Keratinocyte (primary cell): ENCODE data around the gene TNS2. TPM values are rescaled to one million over a fixed set of nuclear protein-coding genes. Genes with fewer than 3 reads are reported as not detected.

Source experiments
- DNase-seq: peaks from one replicate; pipeline ENCODE4 v3.0.0-alpha.2; 2011; ENCODE audit warnings: low read depth, missing footprints, low spot score
- FAIRE-seq: peaks from 2 replicates; lab custom pipeline; 2011; peaks lifted over from hg19 to GRCh38; lab: Jason Lieb, UNC
- H2AFZ ChIP-seq: 2 replicates; pipeline ENCODE4 v1.6.0; 2012; ENCODE audit warnings: low read length, control low read depth, inconsistent platforms; ENCODE audit not compliant: control insufficient read depth
- H3K27ac ChIP-seq: 2 replicates; pipeline ENCODE4 v1.5.1; 2011; ENCODE audit warnings: low read length; ENCODE audit not compliant: control insufficient read depth, insufficient read depth
- H3K27me3 ChIP-seq: 3 replicates; pipeline ENCODE4 v1.6.0; 2011; ENCODE audit warnings: low read length; ENCODE audit not compliant: control insufficient read depth, insufficient read depth; ENCODE audit errors: extremely low read depth
- H3K36me3 ChIP-seq, 2 experiments: 2 replicates in 1 of 2; 3 replicates in 1 of 2; pipeline ENCODE4 v1.5.1; 2011; ENCODE audit warnings: low read length in 2 of 2, mild to moderate bottlenecking in 1 of 2; ENCODE audit not compliant: control insufficient read depth in 2 of 2, insufficient read depth in 2 of 2; ENCODE audit errors: extremely low read depth in 1 of 2
- H3K4me1 ChIP-seq: 3 replicates; pipeline ENCODE4 v1.5.1; 2011; ENCODE audit warnings: low read length; ENCODE audit not compliant: control insufficient read depth, insufficient read depth; ENCODE audit errors: extremely low read depth
- H3K4me2 ChIP-seq: 3 replicates; pipeline ENCODE4 v1.6.0; 2011; ENCODE audit warnings: low read depth, low read length; ENCODE audit not compliant: control insufficient read depth, insufficient read depth; ENCODE audit errors: extremely low read depth
- H3K4me3 ChIP-seq, 3 experiments: fragments of 200-600 bp in 1 of 3; sonication (generic) in 1 of 3; 2 replicates in 2 of 3; 3 replicates in 1 of 3; pipeline ENCODE4 v1.5.1; 2011 to 2016; ENCODE audit warnings: low read length in 3 of 3, mild to moderate bottlenecking in 3 of 3, control low read depth in 2 of 3, inconsistent platforms in 1 of 3, low read depth in 1 of 3, mixed read lengths in 1 of 3, mixed run types in 1 of 3, moderate library complexity in 1 of 3; ENCODE audit not compliant: control insufficient read depth in 2 of 3, insufficient read depth in 2 of 3; ENCODE audit errors: extremely low read depth in 1 of 3
- H3K79me2 ChIP-seq: 2 replicates; pipeline ENCODE4 v1.6.0; 2012; ENCODE audit warnings: low read length; ENCODE audit not compliant: control insufficient read depth, insufficient read depth
- H3K9ac ChIP-seq: 3 replicates; pipeline ENCODE4 v1.6.0; 2011; ENCODE audit warnings: low read length; ENCODE audit not compliant: control insufficient read depth, insufficient read depth; ENCODE audit errors: extremely low read depth
- H3K9me1 ChIP-seq: 3 replicates; pipeline ENCODE4 v1.6.0; 2011; ENCODE audit warnings: low read length; ENCODE audit not compliant: control insufficient read depth, insufficient read depth; ENCODE audit errors: extremely low read depth
- H3K9me3 ChIP-seq: 2 replicates; pipeline ENCODE4 v1.5.1; 2012; ENCODE audit warnings: low read depth, low read length; ENCODE audit not compliant: control insufficient read depth
- H4K20me1 ChIP-seq: 3 replicates; pipeline ENCODE4 v1.6.0; 2011; ENCODE audit warnings: low read length; ENCODE audit not compliant: control insufficient read depth, insufficient read depth; ENCODE audit errors: extremely low read depth
- EZH2 ChIP-seq: IDR thresholded peaks from one replicate; pipeline ENCODE4 v1.6.1; 2012; ENCODE audit warnings: inconsistent platforms, mild to moderate bottlenecking, low read length, moderate library complexity
- dilution Hi-C: fragments of 300-500 bp; cut with MboI; formaldehyde crosslinking; loops from one replicate; pipeline ENCODE4 v1.7.0; 2020; ENCODE audit warnings: low sequenced_read_pairs; ENCODE audit not compliant: extremely low pct_ligation_motif_present
- polyA plus RNA-seq, 5 experiments: library from polyadenylated mRNA; depleted of rRNA in 3 of 5; stranded (reverse) in 3 of 5; stranded (forward) in 1 of 5; unstranded in 1 of 5; fragments of >200 nt; gene quantifications; 1 replicate in 1 of 5; 2 replicates in 3 of 5; 3 replicates in 1 of 5; pipeline versions ENCODE4 v1.2.1 to v1.2.3, GENCODE V29; 2011 to 2012; ENCODE audit warnings: missing spikeins in 2 of 5, low read depth in 1 of 5, low replicate concordance in 1 of 5
- TF ChIP-seq, protein P1 (sequence below), 3 experiments: IDR thresholded peaks in 1 of 3; conservative IDR thresholded peaks in 1 of 3; optimal IDR thresholded peaks in 1 of 3; 2 replicates in 2 of 3; 3 replicates in 1 of 3; pipeline versions ENCODE3 to v1.5.1; 2011; ENCODE audit warnings: low read length in 3 of 3, mild to moderate bottlenecking in 3 of 3, moderate library complexity in 2 of 3, control low read depth in 1 of 3, inconsistent platforms in 1 of 3; ENCODE audit not compliant: insufficient read depth in 2 of 3; ENCODE audit errors: extremely low read depth in 1 of 3

Gene TNS2
- polyA plus RNA-seq, 1 donor (not counting 4 experiments of a cell fraction or from before 2014, with no cell fraction given) = 0.80 TPM

GRCh38 chr12:53046655-53047220 is 3.1 kb upstream of the TNS2 start:
- peak overlapping the region; percentile 91 for H2AFZ ChIP-seq
- peak overlapping the region; percentile 42 to 87 (median 78) for H3K4me3 ChIP-seq
- H3K27ac ChIP-seq = peak overlapping the region; percentile 66
- H3K4me1 ChIP-seq = peaks cover 34% of the 10 kb centered on the region
- H3K9me1 ChIP-seq = peaks cover 2% of the 10 kb centered on the region
- peaks cover 6% of the 10 kb centered on the region for H4K20me1 ChIP-seq
- H3K9ac ChIP-seq = peak overlapping the region; percentile 81
- H3K27me3 ChIP-seq = no peaks in the 10 kb centered on the region
- DNase-seq (no peak), FAIRE-seq (no peak)
- no peaks in the 10 kb centered on the region for H3K79me2 ChIP-seq
- no peaks in the 10 kb centered on the region for H3K36me3 ChIP-seq
- dilution Hi-C loops = no loop called here
- peak overlapping the region; percentile 100 for H3K4me2 ChIP-seq
- no peak for TF ChIP-seq EZH2
- TF ChIP-seq, protein P1, sequence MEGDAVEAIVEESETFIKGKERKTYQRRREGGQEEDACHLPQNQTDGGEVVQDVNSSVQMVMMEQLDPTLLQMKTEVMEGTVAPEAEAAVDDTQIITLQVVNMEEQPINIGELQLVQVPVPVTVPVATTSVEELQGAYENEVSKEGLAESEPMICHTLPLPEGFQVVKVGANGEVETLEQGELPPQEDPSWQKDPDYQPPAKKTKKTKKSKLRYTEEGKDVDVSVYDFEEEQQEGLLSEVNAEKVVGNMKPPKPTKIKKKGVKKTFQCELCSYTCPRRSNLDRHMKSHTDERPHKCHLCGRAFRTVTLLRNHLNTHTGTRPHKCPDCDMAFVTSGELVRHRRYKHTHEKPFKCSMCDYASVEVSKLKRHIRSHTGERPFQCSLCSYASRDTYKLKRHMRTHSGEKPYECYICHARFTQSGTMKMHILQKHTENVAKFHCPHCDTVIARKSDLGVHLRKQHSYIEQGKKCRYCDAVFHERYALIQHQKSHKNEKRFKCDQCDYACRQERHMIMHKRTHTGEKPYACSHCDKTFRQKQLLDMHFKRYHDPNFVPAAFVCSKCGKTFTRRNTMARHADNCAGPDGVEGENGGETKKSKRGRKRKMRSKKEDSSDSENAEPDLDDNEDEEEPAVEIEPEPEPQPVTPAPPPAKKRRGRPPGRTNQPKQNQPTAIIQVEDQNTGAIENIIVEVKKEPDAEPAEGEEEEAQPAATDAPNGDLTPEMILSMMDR (optimal IDR thresholded peaks at IDR 0.05 in 1 of 3, IDR thresholded peaks at IDR 0.05 in 1 of 3, conservative IDR thresholded peaks at IDR 0.05 in 1 of 3; ENCODE audit: extremely low read depth in 1 of 3, insufficient read depth in 2 of 3, low read length in 3 of 3) = no peak
- H3K9me3 ChIP-seq = no peaks in the 10 kb centered on the region

DNA sequence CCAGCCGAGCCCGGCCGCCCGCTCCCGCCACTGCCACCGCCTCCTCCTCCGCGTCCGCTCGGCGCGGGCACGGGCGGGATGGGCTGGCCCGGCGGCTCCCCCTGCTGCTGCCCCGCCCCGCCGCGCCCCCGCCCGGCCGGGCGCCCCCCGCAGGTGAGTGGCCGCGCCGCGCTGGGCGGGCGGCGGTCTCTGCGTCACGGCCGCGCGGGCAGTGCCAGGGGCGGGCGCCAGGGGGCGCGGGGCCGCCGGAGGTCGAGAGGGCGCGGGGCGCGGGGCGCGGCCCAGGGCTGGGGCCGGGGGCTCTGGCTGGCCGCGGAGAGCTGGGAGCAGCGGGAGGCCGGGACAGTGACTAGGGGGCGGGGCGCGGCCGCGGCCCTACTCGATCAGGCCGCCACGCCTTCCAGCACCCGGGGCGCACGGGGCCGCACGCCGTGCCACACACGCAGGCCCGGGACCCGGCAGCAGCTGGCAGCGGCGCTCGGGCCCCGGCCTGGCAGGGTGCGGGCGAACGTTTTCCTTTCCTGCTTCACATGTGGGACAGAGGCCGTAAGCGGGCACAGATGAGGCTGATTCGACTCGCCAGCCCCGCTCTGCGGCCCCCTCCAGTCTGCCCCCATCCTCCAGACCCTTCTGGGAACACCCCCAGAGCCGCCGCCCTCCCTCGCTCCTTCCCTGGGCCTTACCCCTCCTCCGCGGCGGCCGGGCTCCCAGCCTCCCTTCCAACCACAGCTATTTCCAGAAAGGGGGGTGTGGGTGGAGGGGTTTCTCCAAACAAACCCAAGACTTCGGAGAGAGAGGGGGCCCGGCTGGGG is 2.4 kb upstream of the TNS2 start:
- H3K27ac ChIP-seq = peak overlapping the region; percentile 55
- no peaks in the 10 kb centered on the region for H3K79me2 ChIP-seq
- no peaks in the 10 kb centered on the region for H3K9me3 ChIP-seq
- H2AFZ ChIP-seq = no peak overlapping the region
- H3K4me1 ChIP-seq = peaks cover 36% of the 10 kb centered on the region
- TF ChIP-seq, protein P1 (optimal IDR thresholded peaks at IDR 0.05 in 1 of 3, IDR thresholded peaks at IDR 0.05 in 1 of 3, conservative IDR thresholded peaks at IDR 0.05 in 1 of 3; ENCODE audit: extremely low read depth in 1 of 3, insufficient read depth in 2 of 3, low read length in 3 of 3) = no peak
- no peak for TF ChIP-seq EZH2
- peak overlapping the region; percentile 100 for H3K4me2 ChIP-seq
- peak overlapping the region in 2 of 3 experiments; percentile 9 to 42 for H3K4me3 ChIP-seq
- peaks cover 6% of the 10 kb centered on the region for H4K20me1 ChIP-seq
- no peaks in the 10 kb centered on the region for H3K27me3 ChIP-seq
- no peak for FAIRE-seq
- H3K9me1 ChIP-seq = peaks cover 2% of the 10 kb centered on the region
- H3K36me3 ChIP-seq = peaks cover 0 to 3% of the 10 kb centered on the region in 2 experiments
- dilution Hi-C loops = no loop called here
- DNase-seq = no peak
- peak overlapping the region; percentile 81 for H3K9ac ChIP-seq
